TTC549 (cell line): ENCODE measurements around the gene PASK.
"Not testable (repeated sequence)": the region's sequence is repeated elsewhere in the genome, so short reads cannot be mapped to it uniquely, and the experiment has no call there.

Experiments
- FAIRE-seq: peaks from 2 replicates; lab custom pipeline; 2012; peaks lifted over from hg19 to GRCh38; lab: Jason Lieb, UNC

PASK gene

GRCh38 chr2:241103176-241103595, 46.1 kb downstream of the PASK start:
- no peak for FAIRE-seq

- FAIRE-seq: no peak
Measured at GRCh38 chr2:241102239-241102803, 47.0 kb downstream of the PASK start, which contains the start of gene MTERF4. MTERF4 (minus strand) TSS chr2:241102287; CDS start chr2:241102273, 14 bp downstream.

- FAIRE-seq: no peak
Measured at GRCh38 chr2:241099246-241099645, 50.0 kb downstream of the PASK start.

- no peak for FAIRE-seq
Measured at GRCh38 chr2:241096979-241097378, 52.3 kb downstream of the PASK start.

- FAIRE-seq: no peak
Measured at GRCh38 chr2:241095594-241096290, 53.5 kb downstream of the PASK start.

GRCh38 chr2:241094924-241095420, 54.3 kb downstream of the PASK start:
- FAIRE-seq: no peak

GRCh38 chr2:241094172-241094571, 55.1 kb downstream of the PASK start:
- FAIRE-seq: no peak

GRCh38 chr2:241093133-241093781, 56.0 kb downstream of the PASK start:
- not testable (repeated sequence) for FAIRE-seq

- FAIRE-seq: no peak
Measured at GRCh38 chr2:241092677-241093076, 56.6 kb downstream of the PASK start.

GRCh38 chr2:241091734-241092445, 57.4 kb downstream of the PASK start:
- FAIRE-seq: no peak

GRCh38 chr2:241091201-241091600, 58.1 kb downstream of the PASK start:
- FAIRE-seq: no peak

- FAIRE-seq: no peak
Measured at GRCh38 chr2:241088791-241089732, 60.2 kb downstream of the PASK start.

- no peak for FAIRE-seq
Measured at GRCh38 chr2:241088376-241088775, 60.9 kb downstream of the PASK start.

GRCh38 chr2:241087420-241088268, 61.6 kb downstream of the PASK start:
- FAIRE-seq: no peak

- no peak for FAIRE-seq
Measured at GRCh38 chr2:241084856-241085444, 64.3 kb downstream of the PASK start.

- FAIRE-seq: no peak
Measured at GRCh38 chr2:241083091-241083415, 66.2 kb downstream of the PASK start.

GRCh38 chr2:241082341-241083090, 66.8 kb downstream of the PASK start:
- FAIRE-seq: no peak

- FAIRE-seq: no peak
Measured at GRCh38 chr2:241081643-241082340, 67.5 kb downstream of the PASK start.

GRCh38 chr2:241081190-241081642, 68.1 kb downstream of the PASK start:
- FAIRE-seq: no peak
